GM13977 (cell line): ENCODE data around the gene LHX2.

ENCODE experiments used
- DNase-seq: peaks from one replicate; pipeline ENCODE4 v3.0.0; 2012; ENCODE audit warnings: low spot score
- CTCF ChIP-seq: IDR thresholded peaks from 2 replicates; pipeline ENCODE4 v1.5.1; 2012; ENCODE audit warnings: mild to moderate bottlenecking, control low read depth; ENCODE audit not compliant: insufficient read depth; ENCODE audit errors: extremely low read depth, missing control alignments
- in situ Hi-C: fragments of 300-500 bp; cut with MboI; formaldehyde crosslinking; loops from one replicate; pipeline ENCODE4 v1.12.0; 2022; ENCODE audit warnings: low sequenced_read_pairs, low pct_unique_long_range_greater_than_20kb, mixed read lengths, inconsistent platforms; ENCODE audit not compliant: unreplicated experiment

LHX2 gene

DNA sequence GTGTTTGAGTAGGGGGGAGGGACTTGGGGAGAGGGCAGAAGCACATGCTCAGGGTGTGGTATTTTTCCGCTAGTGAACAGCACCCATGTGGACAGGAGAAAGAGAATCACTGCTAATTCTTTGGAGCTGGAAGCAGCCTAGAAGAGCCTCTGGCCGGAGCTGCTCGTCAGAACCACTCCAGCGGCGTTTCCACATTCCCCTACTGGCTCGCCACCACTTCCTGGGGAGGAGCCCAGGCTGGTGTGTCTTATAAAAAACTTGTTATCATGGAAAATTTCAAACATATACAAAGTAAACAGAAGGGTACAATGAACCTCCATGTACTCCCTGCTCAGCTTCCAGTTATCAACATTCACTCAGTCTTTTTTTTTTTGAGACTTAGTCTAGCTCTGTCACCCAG lies 26.7 kb downstream of the LHX2 start:
- no peak for DNase-seq
- TF ChIP-seq CTCF, result no peak
- in situ Hi-C loops, result no loop called here

- in situ Hi-C loops, result no loop called here
- no peak for DNase-seq
- peak; percentile 32 for TF ChIP-seq CTCF
These were observed 27.4 kb downstream of the LHX2 start for GRCh38 chr9:124038790-124039633.

GRCh38 chr9:124040186-124040931 lies 28.8 kb downstream of the LHX2 start:
- in situ Hi-C loops, result no loop called here
- no peak for DNase-seq

DNA sequence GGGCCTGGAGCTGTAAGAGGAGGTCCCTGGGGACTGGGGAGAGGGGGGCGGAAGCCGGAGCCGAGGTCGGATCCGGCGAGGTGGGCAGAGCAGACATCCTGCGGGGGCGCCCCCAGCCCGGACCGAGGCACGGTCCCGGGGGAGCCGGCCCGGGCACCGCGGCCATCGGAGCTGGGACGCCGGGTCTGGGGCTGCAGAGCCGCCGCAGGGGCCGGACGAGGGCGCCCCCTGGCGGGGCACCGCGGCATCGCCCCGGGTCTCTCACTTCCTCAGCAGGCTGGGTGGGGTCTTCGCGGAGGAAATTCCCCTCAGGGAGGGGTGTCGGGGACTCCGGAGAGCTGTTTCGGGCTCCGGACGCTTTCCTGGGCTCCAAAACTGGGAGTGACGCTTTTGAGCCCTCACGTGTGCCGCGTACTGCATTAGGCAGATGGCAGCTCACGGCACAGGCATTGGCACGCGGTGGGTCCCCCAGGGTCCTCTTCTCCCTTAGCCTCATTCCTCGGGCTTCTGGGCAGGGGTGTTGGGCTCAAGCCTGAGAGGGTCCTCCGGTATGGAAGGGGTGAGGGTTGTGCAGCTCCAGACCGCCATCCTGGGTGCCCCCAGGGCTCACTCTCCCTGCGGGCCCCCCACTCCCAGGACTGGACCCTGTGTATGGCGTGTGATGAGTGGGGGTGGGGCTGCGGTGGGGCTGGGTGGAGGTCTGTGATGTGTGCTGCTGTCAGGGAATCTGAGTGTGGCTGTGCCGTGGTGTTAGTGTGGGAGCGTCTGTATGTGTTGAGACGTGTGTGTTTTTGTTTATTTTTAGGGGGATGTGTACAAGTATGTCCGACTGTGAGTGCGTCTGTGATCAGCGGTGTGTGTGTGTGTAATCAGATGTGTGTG lies 29.6 kb downstream of the LHX2 start:
- in situ Hi-C loops, result no loop called here
- DNase-seq, result peak; percentile 91
- peak; percentile 90 for TF ChIP-seq CTCF

More at GRCh38 chr9:124040186-124040931, 28.8 kb downstream of the LHX2 start:
- TF ChIP-seq CTCF, result no peak

DNA sequence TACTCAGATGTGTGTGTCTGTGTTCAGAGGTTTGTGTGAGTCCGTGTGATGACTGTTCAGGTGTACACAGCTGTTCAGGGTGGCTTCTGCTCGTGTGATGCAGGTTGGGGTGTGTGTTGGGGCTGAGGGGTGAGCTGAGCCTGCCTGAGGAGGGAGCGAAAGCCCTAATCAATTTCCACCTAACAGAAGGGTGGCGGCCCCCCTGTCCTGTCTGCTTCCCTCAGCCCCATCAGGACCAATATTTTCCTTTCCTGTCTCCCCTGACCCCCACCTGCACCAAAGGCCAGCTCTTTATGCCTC lies 30.2 kb downstream of the LHX2 start:
- no peak for DNase-seq
- TF ChIP-seq CTCF, result no peak
- in situ Hi-C loops, result no loop called here

GRCh38 chr9:124042201-124042721 lies 30.7 kb downstream of the LHX2 start:
- no peak for TF ChIP-seq CTCF
- no peak for DNase-seq
- in situ Hi-C loops, result no loop called here
